ENCODE results near the gene OPRD1.
"Not testable (repeated sequence)": the region's sequence is repeated elsewhere in the genome, so short reads cannot be mapped to it uniquely, and the experiment has no call there.

Gene OPRD1

DNA sequence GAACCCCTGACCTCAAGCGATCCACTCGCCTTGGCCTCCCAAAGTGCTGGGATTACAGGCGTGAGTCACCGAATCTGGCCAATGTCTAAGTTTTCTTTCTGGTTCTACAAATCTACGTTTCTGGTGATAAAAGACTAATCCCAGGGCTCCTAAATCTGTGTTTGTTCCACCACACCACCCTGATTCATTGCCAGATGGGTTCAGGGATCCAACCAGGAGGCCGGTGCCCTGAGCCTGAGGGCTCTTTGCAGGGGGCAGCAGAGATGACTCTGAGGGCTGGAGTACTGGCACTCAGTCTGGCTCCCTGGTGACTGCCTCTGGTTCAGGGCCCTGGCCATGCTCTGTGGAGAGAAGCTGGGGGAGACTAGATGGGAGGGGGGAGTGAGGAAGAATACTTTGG lies 10.5 kb upstream of the OPRD1 start:
- no peak for DNase-seq (ENCODE audit: low read depth)

DNA sequence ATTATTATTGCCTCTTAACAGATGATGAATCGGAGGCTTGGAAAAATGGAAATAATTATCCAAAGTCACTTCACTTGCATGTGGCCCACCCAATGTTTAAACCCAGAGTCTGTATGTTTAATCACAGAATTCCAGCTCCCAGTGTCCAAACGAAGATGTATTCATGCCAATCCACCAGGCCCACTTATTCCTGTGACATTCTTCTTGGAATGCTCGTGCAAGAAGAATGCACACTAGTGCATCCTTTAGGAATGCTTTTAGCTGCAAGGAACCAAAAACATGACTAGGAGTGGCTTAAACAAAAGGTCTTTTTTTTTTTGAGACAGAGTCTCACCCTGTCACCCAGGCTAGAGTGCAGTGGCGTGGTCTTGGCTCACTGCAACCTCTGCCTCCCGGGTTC lies 8.9 kb upstream of the OPRD1 start:
- DNase-seq (ENCODE audit: low read depth) = no peak

DNA sequence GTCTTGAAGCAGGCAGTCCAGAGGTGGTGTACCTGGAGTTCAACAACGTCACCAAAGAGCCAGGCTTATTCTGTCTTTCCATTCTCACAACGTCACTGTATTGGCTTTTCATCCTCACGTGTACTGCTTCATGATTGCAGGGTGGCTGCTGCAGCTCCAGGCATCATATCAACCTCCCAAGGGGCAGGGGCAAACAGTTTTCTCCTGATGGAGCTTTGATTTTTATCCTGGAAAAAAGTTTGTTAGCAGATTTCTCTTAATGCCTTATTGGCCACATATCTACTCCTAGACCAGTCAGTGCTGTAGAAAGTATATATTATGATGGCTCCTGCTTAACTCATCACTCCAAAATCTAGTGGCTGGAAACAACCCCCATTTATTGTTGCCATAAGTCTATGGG lies 8.3 kb upstream of the OPRD1 start:
- no peak for DNase-seq (ENCODE audit: low read depth)

DNA sequence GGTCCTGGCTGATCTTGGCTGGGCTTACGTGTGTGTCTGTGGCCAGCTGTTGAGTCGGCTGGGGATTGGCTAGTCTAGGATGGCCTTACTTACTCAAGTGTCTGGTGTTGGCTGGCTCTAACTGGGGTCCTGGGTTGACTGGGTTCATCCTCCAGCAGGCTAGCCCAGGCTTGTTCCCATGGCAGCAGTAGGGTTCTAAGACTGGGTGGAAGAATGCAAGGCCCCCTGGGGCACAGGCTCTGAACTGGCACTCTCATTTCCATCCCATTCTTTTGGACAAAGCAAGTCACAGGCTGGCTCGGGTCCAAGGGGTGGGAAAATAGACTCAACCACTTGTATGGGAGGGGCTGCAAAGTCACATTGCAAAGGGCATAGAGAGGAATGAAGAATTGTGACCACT lies 7.9 kb upstream of the OPRD1 start:
- no peak for DNase-seq (ENCODE audit: low read depth)

DNA sequence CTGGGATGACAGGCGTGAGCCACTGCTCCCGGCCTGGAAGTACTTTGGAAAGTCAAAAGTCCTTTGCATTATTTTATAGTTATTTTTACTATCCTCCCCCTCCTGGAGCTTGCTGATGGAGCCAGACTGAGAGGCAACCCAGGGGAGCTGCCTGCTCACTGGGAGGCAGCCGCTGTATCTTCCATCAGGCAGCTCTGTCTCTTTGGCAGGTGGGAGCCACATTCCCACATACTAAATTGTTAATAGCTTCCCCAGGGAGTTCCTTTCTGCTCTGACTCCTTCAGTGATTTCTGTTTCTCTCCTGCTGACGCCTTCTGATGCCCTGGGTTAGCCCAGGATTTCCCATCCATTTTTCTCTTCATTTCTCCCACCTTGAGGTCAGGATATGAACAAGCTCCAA lies 4.9 kb upstream of the OPRD1 start:
- DNase-seq (ENCODE audit: low read depth) = no peak

DNA sequence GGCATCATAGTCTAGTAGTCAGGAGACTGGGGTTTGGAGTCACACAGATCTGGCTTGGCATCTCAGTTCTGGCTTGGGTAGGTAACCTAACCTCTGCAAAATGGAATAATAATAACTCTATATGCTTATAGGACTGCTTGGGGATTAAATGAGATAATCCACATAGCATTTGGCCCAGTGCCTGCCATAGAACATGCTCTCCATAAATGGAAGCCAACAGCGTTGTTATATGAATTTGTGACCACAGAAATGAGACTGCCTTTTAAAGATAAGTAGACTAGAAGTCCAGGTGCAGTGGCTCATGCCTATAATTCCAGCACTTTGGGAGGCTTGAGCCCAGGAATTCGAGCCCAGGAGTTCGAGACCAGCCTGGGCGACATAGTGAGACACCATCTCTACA lies 4.0 kb upstream of the OPRD1 start:
- DNase-seq (ENCODE audit: low read depth) = no peak

DNA sequence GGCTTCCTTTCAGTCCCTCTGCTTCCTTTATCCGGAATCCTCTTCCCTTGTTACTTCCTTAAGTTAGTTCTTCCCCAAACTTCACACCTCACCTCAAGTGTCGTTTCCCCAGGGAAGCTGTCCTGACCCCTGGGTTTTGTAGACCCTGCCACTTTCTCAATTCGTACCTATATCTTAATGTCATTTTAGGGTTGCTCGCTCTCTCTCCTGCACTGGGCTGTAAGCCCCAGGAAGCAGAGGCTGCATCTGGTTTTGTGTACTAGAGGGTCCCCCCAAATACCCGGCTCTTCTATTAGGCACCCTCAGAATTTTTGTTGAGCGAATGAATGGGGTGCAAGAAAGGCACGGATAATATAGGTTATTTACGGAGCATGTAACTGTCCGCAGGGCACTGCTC lies 603 bp upstream of the OPRD1 start:
- no peak for DNase-seq (ENCODE audit: low read depth)

DNA sequence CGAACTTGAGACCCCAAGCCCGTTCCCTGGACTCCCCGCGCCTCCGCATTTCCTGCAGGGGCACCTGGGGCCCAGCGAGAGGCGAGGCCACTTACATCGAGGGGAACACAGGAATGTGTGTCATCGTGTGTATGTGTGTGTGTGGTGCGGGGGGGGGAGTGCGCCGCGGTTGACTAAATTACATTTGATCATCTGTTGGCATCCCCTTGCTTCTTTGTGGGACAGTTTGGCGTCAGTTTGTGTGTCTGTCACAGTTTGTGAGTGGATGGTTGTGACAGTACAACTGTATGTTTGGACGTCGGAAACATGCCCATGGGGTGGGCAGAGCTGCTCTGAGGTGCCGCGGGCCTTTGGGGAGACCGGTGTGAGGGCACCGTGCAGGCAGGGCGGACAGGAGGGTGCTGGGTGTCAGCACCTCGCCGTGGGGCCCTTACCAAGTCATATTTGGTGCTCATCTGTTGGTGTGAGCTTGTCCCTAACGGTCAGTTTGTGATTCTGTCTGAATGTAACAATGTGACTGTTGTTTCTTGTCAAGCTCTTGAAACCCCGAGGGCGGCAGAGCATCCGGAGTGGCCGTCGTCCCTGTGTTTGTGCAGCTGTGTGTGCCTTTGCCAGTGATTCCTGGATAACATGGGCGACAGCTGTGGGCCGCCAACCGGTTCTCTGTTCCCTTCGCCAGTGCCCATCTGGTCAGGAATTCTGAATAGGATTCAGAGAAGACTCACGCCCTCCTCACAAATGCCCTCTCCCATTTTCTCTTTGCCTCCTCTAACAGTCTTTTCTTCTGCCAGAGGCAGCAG lies 899 bp downstream of the OPRD1 start:
- no peak for DNase-seq (ENCODE audit: low read depth)

DNA sequence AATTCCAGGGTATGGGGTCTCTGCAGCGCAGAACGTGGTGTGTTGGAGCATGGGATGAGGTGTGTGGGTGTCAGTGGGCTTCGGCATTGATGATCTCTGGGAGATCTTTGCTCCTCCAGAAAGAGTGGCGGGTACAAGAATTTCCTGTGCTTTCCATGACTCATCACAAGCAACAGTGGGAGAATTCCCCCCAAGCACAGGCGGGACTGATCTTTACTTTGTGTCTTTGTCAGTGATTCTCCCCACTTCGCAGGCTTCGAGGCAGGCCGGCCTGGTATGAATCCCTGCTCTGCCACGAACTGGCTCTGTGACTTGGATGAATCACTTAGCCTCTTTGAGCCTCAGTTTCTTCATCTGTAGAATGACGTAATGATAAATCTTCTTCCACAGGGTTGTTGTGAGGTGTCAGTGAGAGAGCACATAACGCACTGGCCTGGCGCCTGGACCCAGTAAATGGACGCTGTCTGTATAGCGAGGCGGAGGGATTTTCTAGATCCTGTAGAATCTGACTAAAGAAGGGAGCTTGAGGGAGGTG lies 2.0 kb downstream of the OPRD1 start:
- DNase-seq (ENCODE audit: low read depth) = no peak

DNA sequence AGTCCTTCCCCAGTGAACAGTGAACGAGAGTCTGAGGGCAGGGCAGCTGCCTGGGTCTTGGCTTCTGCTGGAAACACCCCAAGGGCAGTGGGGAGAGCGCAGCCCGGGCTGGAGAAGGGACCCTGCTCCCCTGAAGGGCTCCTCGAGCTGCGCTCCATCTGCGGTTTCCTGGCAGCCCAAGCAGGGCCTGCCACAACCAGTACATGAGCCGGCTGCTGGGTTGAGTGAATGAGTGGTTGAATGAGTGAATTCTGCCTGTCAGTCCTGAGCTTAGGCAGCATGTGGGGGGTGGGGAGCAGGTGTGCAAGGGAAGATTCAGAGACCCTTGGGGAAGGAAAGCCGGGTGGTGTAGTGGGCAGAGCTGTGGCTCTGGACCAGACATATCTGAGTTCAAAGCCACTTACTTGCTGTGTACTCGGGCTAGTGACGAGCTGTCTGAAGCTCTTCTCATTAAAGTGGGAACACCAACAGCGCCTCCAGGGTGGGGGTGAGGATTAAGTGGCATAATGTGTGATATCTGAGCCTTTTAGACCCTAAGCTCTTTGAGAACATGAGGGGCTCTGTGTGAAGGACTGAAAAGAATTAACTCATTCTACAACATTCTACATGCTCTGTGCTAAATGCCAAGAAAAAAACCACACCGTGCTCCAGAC lies 3.7 kb downstream of the OPRD1 start:
- no peak for DNase-seq (ENCODE audit: low read depth)

DNA sequence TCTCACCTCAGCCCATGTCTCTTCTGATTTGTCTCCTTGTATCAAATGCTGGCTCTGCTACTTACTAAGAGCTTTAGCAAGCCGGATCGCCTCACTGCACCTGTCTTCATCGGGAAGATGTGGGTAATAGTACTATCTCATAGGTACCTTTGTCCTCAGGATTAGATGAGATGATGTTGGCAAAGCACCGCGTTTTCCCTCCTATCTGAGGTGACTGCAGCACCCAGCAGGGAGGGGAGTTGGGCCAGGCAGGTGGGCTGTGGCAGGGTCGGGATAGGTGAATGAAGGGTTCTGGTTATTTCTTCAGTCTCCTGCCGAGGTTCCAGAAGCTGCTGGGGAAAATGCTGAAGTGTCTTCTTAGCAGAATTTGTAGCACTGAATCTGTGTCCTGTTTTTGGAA lies 5.2 kb downstream of the OPRD1 start:
- DNase-seq (ENCODE audit: low read depth) = no peak

DNA sequence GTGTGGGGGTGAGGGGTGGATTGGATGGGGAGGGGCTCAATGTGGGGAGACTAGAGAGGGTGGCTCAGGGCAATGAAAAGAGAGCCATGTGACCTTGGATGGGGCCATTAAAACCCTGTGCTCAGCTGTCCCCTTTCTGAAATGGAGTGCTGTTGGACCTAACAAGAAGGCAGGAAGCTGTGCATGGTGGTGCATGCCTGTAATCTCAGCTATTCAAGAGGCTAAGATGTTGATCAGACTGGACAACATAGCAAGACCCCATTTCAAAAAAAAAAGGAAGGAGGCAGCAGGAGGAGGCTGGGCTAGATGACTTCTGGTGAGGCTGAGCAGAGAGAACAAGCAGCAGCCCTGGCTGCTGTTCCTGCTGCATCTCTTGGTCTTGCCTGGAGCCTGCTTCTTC lies 7.0 kb downstream of the OPRD1 start:
- no peak for DNase-seq (ENCODE audit: low read depth)

DNA sequence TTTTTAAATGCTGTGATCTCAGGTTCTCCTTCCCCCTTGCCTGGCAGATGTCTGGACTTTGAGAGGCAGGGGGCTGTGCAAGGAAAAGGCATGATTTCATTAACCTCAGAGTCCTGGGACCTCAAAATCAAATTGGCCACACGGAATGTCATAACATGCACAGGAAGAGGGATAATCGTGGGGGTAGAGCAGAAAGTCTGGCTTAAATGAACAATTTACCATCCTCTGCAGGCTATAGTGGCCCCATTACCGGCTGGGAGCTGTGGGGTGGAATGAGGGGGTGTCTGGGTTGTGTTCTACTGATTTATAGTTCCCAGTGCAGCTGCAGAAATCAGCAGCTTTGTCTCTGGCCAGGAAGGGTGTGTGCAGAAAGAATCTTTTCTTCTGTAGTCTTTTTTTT lies 10.8 kb downstream of the OPRD1 start:
- no peak for DNase-seq (ENCODE audit: low read depth)

DNA sequence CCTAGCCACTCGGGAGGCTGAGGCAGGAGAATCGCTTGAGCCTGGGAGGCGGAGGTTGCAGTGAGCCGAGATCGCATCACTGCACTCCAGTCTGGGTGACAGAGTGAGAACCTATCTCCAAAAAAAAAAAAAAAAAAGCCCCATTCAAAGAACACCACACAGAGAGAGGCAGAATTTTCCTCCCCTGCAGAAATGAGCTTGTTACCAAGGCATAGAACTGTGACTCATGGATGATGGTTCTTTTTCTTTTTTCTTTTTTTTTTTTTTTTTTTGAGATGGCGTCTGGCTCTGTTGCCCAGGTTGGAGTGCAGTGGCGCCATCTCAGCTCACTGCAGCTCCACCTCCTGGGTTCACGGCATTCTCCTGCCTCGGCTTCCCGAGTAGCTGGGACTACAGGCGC lies 12.1 kb downstream of the OPRD1 start:
- DNase-seq (ENCODE audit: low read depth) = not testable (repeated sequence)

DNA sequence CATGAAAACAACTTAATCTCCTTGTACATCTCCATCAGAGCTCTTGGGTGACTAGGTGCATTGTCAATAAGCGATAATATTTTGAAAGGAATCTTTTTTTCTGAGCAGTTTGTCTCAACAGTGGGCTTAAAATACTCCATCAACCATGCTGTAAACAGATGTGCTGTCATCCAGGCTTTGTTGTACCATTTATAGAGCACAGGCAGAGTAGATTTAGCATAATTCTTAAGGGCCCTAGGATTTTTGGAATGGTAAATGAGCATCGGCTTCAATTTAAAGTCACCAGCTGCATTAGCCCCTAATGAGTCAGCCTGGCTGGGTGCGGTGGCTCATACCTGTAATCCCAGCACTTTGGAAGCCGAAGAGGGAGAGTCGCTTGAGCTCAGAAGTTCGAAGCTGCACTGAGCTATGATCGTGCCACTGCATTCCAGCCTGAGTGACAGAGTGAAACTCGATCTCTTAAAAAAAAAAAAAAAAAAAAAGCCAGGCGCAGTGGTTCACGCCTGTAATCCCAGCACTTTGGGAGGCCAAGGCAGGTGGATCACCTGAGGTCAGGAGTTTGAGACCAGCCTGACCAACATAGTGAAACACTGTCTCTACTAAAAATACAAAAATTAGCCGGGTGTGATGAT lies 16.4 kb downstream of the OPRD1 start:
- not testable (repeated sequence) for DNase-seq (ENCODE audit: low read depth)

DNA sequence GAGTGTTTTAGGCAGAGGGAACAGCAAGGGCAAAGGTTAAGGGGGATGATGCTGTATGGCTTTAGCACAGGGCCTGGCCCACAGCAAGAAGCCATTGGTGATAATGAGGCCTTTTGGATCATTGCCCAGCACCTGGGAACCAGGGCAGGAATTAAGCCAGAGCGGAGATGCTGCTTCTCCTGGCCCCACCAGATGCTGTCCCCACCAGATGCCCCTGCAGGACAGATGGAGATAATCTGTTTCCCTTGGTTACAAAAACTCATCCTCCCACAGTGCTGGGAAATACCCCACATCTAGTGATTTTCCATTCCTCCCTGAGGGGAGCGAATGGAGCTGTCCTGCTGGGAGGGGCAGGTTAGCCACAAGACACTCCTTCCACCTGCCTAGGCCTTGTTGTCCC lies 18.8 kb downstream of the OPRD1 start:
- DNase-seq (ENCODE audit: low read depth) = no peak

DNA sequence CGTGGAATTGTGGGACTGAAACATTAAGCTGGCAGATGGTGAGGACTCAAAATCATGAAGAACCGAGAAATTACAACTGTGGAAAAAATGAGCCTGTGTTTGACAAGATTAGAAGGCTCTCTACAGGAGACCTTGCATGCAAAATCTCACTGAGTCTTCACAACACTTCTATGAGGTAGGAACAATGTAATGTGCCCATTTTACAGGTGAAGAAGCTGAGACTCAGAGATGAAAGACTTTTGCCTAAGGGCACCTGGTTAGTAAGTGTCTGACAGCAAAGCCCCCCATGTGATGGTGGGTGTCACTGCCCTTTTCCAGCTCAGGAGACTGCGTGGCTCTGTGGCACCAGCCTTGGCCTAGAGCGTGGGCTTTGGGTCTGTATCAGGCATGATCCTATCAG lies 21.0 kb downstream of the OPRD1 start:
- DNase-seq (ENCODE audit: low read depth) = no peak

DNA sequence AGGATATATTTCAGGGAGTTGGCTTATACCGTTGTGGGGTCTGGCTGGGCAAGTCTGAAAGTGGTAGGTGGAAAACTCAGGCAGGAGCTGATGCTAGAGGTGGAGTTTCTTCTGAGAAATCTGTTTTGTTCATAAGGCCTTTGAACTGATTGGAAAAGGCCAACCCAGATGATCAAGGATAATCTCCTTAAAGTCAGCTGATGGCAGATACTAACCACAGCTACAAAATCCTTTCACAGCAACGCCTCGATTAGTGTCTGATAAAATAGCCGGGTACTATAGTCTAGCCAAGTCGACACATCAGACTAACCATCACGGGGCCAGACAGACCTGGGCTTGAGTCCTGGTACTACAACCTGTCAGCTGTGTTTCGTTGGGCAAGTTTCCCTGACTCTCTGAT lies 21.4 kb downstream of the OPRD1 start:
- DNase-seq (ENCODE audit: low read depth) = no peak

DNA sequence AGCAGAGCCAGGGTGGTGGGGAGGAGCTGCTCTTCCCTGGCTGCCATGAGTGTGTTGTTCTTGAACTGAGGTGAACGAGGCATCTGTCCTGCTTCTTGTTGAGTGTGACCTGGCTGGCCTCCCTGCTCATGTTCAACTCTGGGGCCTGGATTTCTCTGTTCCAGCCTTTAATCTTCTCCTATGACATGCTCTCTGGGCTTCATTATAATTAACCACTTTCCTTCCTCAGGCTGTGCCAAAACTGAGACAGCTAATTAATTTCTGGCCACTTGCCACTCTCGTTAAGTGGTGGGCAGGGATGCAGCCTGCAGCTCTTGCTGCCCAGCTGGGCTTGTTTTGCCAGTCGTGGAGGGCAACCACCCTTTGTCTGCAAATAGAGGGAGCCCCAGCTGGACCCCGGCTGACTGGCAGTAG lies 23.3 kb downstream of the OPRD1 start:
- DNase-seq (ENCODE audit: low read depth) = no peak

DNA sequence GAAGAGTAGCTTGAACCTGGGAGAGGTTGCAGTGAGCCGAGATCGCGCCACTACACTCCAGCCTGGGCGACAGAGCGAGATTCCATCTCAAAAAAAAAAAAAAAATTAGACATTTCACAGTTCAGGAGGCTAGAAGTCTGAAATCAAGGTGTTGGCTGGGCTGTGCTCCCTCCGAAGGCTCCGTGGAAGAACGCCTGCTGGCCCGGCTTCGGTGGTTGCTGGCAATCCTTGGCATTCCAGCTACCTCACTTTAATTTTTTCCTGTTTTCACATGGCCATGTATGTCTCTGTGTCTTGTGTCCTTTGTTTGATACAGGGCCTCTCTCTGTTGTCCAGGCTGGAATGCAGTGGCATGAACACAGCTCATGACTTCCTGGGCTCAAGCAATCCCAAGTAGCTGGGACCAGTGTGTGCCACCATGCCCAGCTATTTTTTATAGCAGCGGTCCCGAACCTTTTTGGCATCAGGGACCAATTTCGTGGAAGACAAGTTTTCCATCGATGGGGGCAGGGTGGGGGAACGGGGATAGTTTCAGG lies 24.5 kb downstream of the OPRD1 start:
- DNase-seq (ENCODE audit: low read depth) = no peak

DNA sequence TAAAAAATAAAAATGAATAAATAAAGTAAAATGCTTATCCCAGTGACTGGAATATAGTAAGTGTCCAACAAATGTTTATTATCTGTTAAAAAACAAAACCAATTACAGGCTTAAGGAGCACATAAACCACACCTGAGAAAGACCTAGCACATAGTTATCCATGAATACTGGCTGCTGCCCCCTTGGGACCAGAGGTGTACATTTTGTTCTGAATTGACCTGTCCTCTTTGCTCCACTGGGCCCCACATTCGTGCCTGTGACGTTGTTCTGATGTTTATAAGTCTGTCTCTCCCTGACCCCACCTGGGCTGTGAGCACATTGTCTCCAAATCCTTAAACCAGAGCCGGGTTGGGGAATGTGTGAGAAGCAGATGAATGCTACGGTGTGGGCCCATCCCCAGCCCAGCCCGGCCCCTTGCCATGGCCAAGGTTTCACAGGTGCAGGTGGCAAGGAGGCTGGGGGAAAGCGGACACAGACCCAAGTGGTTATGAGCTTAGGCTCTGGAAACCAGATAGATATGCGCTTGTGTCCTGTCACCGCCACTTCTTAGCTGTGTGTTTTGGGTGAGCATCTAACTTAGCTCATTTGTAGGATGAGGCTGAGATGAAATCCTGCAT lies 29.1 kb downstream of the OPRD1 start:
- DNase-seq (ENCODE audit: low read depth) = no peak

DNA sequence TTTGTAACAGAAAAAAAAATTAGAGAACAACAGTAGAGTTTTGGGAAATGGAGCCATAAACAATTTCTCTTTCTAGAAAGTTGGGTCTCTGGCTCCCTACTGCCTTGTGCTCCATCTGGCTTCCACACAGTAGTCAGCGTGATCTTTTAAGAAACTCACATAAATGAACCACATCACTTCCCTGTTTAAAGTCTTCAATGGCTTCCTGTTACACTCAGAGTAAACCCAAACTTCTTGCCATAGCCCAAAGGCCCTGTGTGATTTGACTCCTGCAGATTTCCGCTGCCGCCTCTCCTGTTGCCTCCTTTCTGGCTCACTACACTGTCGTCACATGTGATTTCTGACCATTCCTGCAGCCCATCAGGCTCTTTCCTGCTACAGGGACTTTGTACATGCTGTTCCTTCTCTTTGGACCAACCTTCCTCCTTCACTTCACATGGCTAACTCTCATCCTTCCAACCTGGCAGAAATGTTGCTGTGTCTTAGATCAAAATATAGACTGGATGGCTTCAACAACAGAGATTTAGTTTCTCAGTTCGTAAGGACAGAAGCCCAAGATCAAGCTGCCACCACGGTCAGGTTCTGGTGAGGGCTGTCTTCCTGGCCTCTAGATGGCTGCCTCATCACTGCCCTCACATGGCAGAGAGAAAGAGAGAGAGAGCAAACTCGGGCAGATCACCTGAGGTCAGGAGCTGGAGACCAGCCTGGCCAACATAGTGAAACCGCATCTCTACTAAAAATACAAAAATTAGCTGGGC lies 34.0 kb downstream of the OPRD1 start:
- no peak for DNase-seq (ENCODE audit: low read depth)

Measured in stimulated activated CD4-positive, alpha-beta T cell treated with anti-CD3 and anti-CD28 coated beads, Interleukin-2, amount 100 ng/mL, for 4 hours (primary cell).